Heart left ventricle (tissue), 16 donors: ENCODE measurements around the gene SLC18B1. TPM values are rescaled to one million over a fixed set of nuclear protein-coding genes. Genes with fewer than 3 reads are reported as not detected.

ENCODE experiments used
- ATAC-seq, 4 donors: fragments of 200-7000 bp; cut with Tn5 transposase; one replicate each; pipeline ENCODE4 v1.9.1; 2020 to 2022; ENCODE audit warnings: moderate library complexity in 4 of 4, mild to moderate bottlenecking in 3 of 4, moderate number of reproducible peaks in 1 of 4
- DNase-seq, 5 donors: peaks; one replicate each; pipeline ENCODE4 v3.0.0-alpha.2; 2020
- H3K27ac ChIP-seq, 12 donors: fragments of 200-600 bp; sonication (generic) in 4 of 12; one replicate each; pipeline versions ENCODE4 v1.5.0 to v1.8.0; 2016 to 2022; ENCODE audit warnings: mild to moderate bottlenecking in 2 of 12
- H3K27me3 ChIP-seq, 9 donors: fragments of 200-600 bp; sonication (generic) in 2 of 9; one replicate each; pipeline versions ENCODE4 v1.5.1 to v1.8.0; 2016 to 2022; ENCODE audit warnings: mild to moderate bottlenecking in 3 of 9
- H3K36me3 ChIP-seq, 9 donors: fragments of 200-600 bp; sonication (generic) in 2 of 9; one replicate each; pipeline versions ENCODE4 v1.5.0 to v1.8.0; 2018 to 2022; ENCODE audit warnings: mild to moderate bottlenecking in 2 of 9
- H3K4me1 ChIP-seq, 12 donors: fragments of 200-600 bp; sonication (generic) in 4 of 12; one replicate each; pipeline versions ENCODE4 v1.5.0 to v1.8.0; 2016 to 2022; ENCODE audit warnings: mild to moderate bottlenecking in 3 of 12
- H3K4me3 ChIP-seq, 12 donors: fragments of 200-600 bp; sonication (generic) in 4 of 12; one replicate each; pipeline versions ENCODE4 v1.5.0 to v1.8.0; 2017 to 2022; ENCODE audit warnings: mild to moderate bottlenecking in 9 of 12, moderate library complexity in 4 of 12
- H3K9me3 ChIP-seq, 12 donors: fragments of 200-600 bp; sonication (generic) in 4 of 12; one replicate each; pipeline versions ENCODE4 v1.5.0 to v1.8.0; 2016 to 2022; ENCODE audit warnings: mild to moderate bottlenecking in 1 of 12
- CTCF ChIP-seq, 12 donors: fragments of 200-600 bp; sonication (generic) in 4 of 12; IDR thresholded peaks; one replicate each; pipeline versions ENCODE4 v1.5.0 to v1.8.0; 2018 to 2022; ENCODE audit warnings: antibody characterized with exemption in 12 of 12, mild to moderate bottlenecking in 5 of 12
- POLR2A ChIP-seq, 2 donors: fragments of 450-650 bp; IDR thresholded peaks; one replicate each; pipeline ENCODE4 v1.6.1; 2017; ENCODE audit warnings: antibody characterized with exemption in 2 of 2, mild to moderate bottlenecking in 2 of 2, moderate library complexity in 2 of 2
- WGBS, 4 donors: extraction: QIAGEN DNeasy Blood & Tissue Kit in 2 of 4; methylation state at CpG; one replicate each; pipeline versions ENCODE4 v1.1.5 to v1.1.7; 2013 to 2018; 5-methylcytosine and 5-hydroxymethylcytosine counted together
- intact Hi-C, 10 donors: fragments of 100-400 bp; cut with DNase I; formaldehyde crosslinking; loops; one replicate each; pipeline versions ENCODE4 v1.11.1 to v1.14.2; 2022
- polyA plus RNA-seq, 2 donors: library from polyadenylated mRNA; stranded (reverse); fragments of 200-250 nt; gene quantifications; one replicate each; pipeline ENCODE4 v1.2.3, GENCODE V29; 2013
- total RNA-seq, 9 donors: library from RNA; depleted of rRNA in 2 of 9; stranded (reverse); fragments of >200 nt in 2 of 9; fragmentation: NEBNext Ultra II Directional in 3 of 9; extraction: Animal tissue kit (Norgen Biotek cat#: 25700) in 3 of 9; gene quantifications; one replicate each; pipeline versions ENCODE4 v1.1.0 to v1.2.4, GENCODE V29; 2016 to 2023
- donor health status: ischemic (EF 13 %, LVEDD 7.1; RV severe dilation, severe dysfunction).
- donor health status: healthy with polysubstance abuse.
- donor health status: DM: no; HTN: yes; CAD: no.
- donor health status: DM: no; HTN: no; CAD: no.
- donor health status: ischemic (EF 25% LVEDD 6.9; RV normal size, moderate dysfunction).
- donor health status: ischemic (EF 25% LVEDD 5.7; RV mildly dilated, moderate dysfunction).
- donor health status: healthy.
- donor health status: DM: yes; HTN: yes; CAD: no.
- donor health status: ischemic (EF 35%, LVEDD 5.7; RV mildly dilated, moderate dysfunction).
- donor health status: nonischemic (EF 11% LVEDD 7.7; RV severe dilation, severe dysfunction).
- donor health status: DM: yes; HTN: yes; CAD: no.
- donor health status: PGD.
- donor health status: ischemic (EF 29% LVEDD 5.4; RV normal size, mild dysfunction).
- donor health status: nonischemic (EF 23%, LVEDD 6.1; RV moderate dilation, normal function).

The SLC18B1 gene
- total and polyA plus RNA-seq, 11 donors = 1.1 to 7.4 (median 2.8) TPM

- Histone ChIP-seq H3K9me3 (no peaks in the 10 kb centered on the region), H3K4me1 (peaks cover 0 to 37% (median 0%) of the 10 kb centered on the region in 12 donors), H3K4me3 (no peak overlapping the region), H3K36me3 (no peaks in the 10 kb centered on the region), H3K27me3 (no peaks in the 10 kb centered on the region), H3K27ac (peak overlapping the region in 1 of 12 donors; percentile 79)
- peak in 1 of 4 donors; percentile 28 for ATAC-seq
- DNase-seq = no peak
- WGBS, 4 donors = 88 to 91% (median 90%) methylated on average over 4 of the region's 4 CpGs
- intact Hi-C loops = no loop called here
- TF ChIP-seq POLR2A (IDR thresholded peaks at IDR 0.05) = no peak
- no peak for TF ChIP-seq CTCF (IDR thresholded peaks at IDR 0.05)
These were observed 47.1 kb downstream of the SLC18B1 start for GRCh38 chr6:132751306-132751705.

- no peaks in the 10 kb centered on the region for H3K36me3 ChIP-seq
These were observed 47.8 kb downstream of the SLC18B1 start for GRCh38 chr6:132750455-132751248.

GRCh38 chr6:132749111-132749510, 49.3 kb downstream of the SLC18B1 start:
- peaks cover 0 to 37% (median 0%) of the 10 kb centered on the region in 12 donors for H3K4me1 ChIP-seq
- no peaks in the 10 kb centered on the region for H3K9me3 ChIP-seq
- intact Hi-C loops = no loop called here
- TF ChIP-seq CTCF (IDR thresholded peaks at IDR 0.05) = no peak
- no peak for TF ChIP-seq POLR2A (IDR thresholded peaks at IDR 0.05)
- DNase-seq (no peak), ATAC-seq (peak in 2 of 4 donors; percentile 41 to 42)
- H3K36me3 ChIP-seq = no peaks in the 10 kb centered on the region
- H3K27me3 ChIP-seq = no peaks in the 10 kb centered on the region
- H3K27ac ChIP-seq = peak overlapping the region in 2 of 12 donors; percentile 9 to 79
- 58 to 67% (median 61%) methylated on average over 4 of the region's 4 CpGs for WGBS, 4 donors
- no peak overlapping the region for H3K4me3 ChIP-seq

More at GRCh38 chr6:132750455-132751248, 47.8 kb downstream of the SLC18B1 start:
- intact Hi-C loops = no loop called here
- no peaks in the 10 kb centered on the region for H3K9me3 ChIP-seq
- no peaks in the 10 kb centered on the region for H3K27me3 ChIP-seq
- TF ChIP-seq POLR2A (IDR thresholded peaks at IDR 0.05) (no peak), CTCF (IDR thresholded peaks at IDR 0.05) (no peak)
- WGBS, 4 donors = 79 to 82% (median 82%) methylated on average over 8 of the region's 8 CpGs
- no peak overlapping the region for H3K4me3 ChIP-seq
- H3K4me1 ChIP-seq = peaks cover 0 to 37% (median 0%) of the 10 kb centered on the region in 12 donors
- ATAC-seq (no peak), DNase-seq (no peak)
- peak overlapping the region in 1 of 12 donors; percentile 79 for H3K27ac ChIP-seq

- intact Hi-C loops = no loop called here
- Histone ChIP-seq H3K9me3 (no peaks in the 10 kb centered on the region), H3K4me3 (no peak overlapping the region), H3K27ac (peak overlapping the region in 1 of 12 donors; percentile 79), H3K4me1 (peaks cover 0 to 37% (median 0%) of the 10 kb centered on the region in 12 donors), H3K36me3 (no peaks in the 10 kb centered on the region), H3K27me3 (no peaks in the 10 kb centered on the region)
- TF ChIP-seq CTCF (IDR thresholded peaks at IDR 0.05) (no peak), POLR2A (IDR thresholded peaks at IDR 0.05) (no peak)
- ATAC-seq (no peak), DNase-seq (no peak)
- 92 to 100% (median 93%) methylated on average over 1 of the region's 1 CpG for WGBS, 4 donors
These were observed 50.0 kb downstream of the SLC18B1 start for GRCh38 chr6:132748446-132748845.
